CD4-positive, CD25-positive, alpha-beta regulatory T cell (primary cell): ENCODE data around the gene EXOC6B. TPM values are rescaled to one million over a fixed set of nuclear protein-coding genes. Genes with fewer than 3 reads are reported as not detected.
"Not testable (repeated sequence)": the region's sequence is repeated elsewhere in the genome, so short reads cannot be mapped to it uniquely, and the experiment has no call there.

ENCODE experiments used
- ATAC-seq, 2 donors: fragments of 150-1000 bp; cut with Tn5 transposase; one replicate each; pipeline ENCODE4 v1.10.0; 2021; ENCODE audit warnings: low read depth in 2 of 2, moderate number of reproducible peaks in 2 of 2, moderate library complexity in 1 of 2
- DNase-seq, 3 donors: peaks; one replicate each; pipeline versions ENCODE4 v3.0.0 to v3.0.0-alpha.2; 2012 to 2022; ENCODE audit warnings: mixed read lengths in 1 of 3
- H3K27ac ChIP-seq: one replicate; pipeline ENCODE4 v1.7.0; 2013; ENCODE audit warnings: mild to moderate bottlenecking, low read length; ENCODE audit not compliant: insufficient read depth, poor library complexity, severe bottlenecking
- H3K27me3 ChIP-seq: one replicate; pipeline ENCODE4 v1.7.0; 2013; ENCODE audit warnings: low read length; ENCODE audit not compliant: control insufficient read depth, insufficient read depth
- H3K36me3 ChIP-seq: one replicate; pipeline ENCODE4 v1.7.0; 2013; ENCODE audit warnings: mild to moderate bottlenecking, low read length, moderate library complexity; ENCODE audit not compliant: control insufficient read depth, insufficient read depth
- H3K4me1 ChIP-seq: 2 replicates; pipeline ENCODE4 v1.7.0; 2013; ENCODE audit warnings: mild to moderate bottlenecking, low read length; ENCODE audit not compliant: insufficient read depth, control insufficient read depth, poor library complexity, severe bottlenecking
- H3K4me3 ChIP-seq: one replicate; pipeline ENCODE4 v1.7.0; 2013; ENCODE audit warnings: low read depth, mild to moderate bottlenecking, low read length, moderate library complexity
- H3K9me3 ChIP-seq, 2 experiments: 1 replicate in 1 of 2; 2 replicates in 1 of 2; pipeline ENCODE4 v1.7.0; 2013; ENCODE audit warnings: low read length in 2 of 2, mild to moderate bottlenecking in 1 of 2, moderate library complexity in 1 of 2; ENCODE audit not compliant: control insufficient read depth in 2 of 2
- H3K27ac Mint-ChIP-seq, 3 donors: one replicate each; pipeline ENCODE4 v1.8.0; 2020 to 2022; ENCODE audit warnings: mild to moderate bottlenecking in 3 of 3, mixed read lengths in 3 of 3, moderate library complexity in 2 of 3
- H3K27me3 Mint-ChIP-seq: one replicate; pipeline ENCODE4 v1.8.0; 2022; ENCODE audit warnings: mild to moderate bottlenecking, mixed read lengths
- H3K36me3 Mint-ChIP-seq: one replicate; pipeline ENCODE4 v1.8.0; 2020; ENCODE audit warnings: mixed read lengths
- H3K4me1 Mint-ChIP-seq, 4 donors: one replicate each; pipeline ENCODE4 v1.8.0; 2020 to 2022; ENCODE audit warnings: mixed read lengths in 4 of 4, mild to moderate bottlenecking in 1 of 4
- H3K4me3 Mint-ChIP-seq, 4 donors: one replicate each; pipeline ENCODE4 v1.8.0; 2020 to 2022; ENCODE audit warnings: mild to moderate bottlenecking in 4 of 4, mixed read lengths in 4 of 4, moderate library complexity in 3 of 4
- H3K9me3 Mint-ChIP-seq, 7 donors: one replicate each; pipeline ENCODE4 v1.8.0; 2020 to 2022; ENCODE audit warnings: mixed read lengths in 7 of 7, mild to moderate bottlenecking in 3 of 7, moderate library complexity in 2 of 7
- polyA plus RNA-seq, 4 donors: library from polyadenylated mRNA; unstranded; fragments of 300-500 nt; fragmentation: Illumina TruSeq; gene quantifications; one replicate each; pipeline ENCODE4 v1.2.3, GENCODE V29; 2021
- total RNA-seq: library from RNA; stranded (reverse); gene quantifications from one replicate; pipeline ENCODE4 v1.2.3, GENCODE V29; 2022

EXOC6B gene
- total and polyA plus RNA-seq, 5 donors from 2014 or later: 1.5 to 20.8 (median 2.1) TPM

GRCh38 chr2:72607189-72607588, 218.6 kb downstream of the EXOC6B start:
- Mint-ChIP-seq H3K36me3 (peaks cover 4% of the 10 kb centered on the region), H3K4me3 (no peak overlapping the region), H3K4me1 (peaks cover 0 to 10% (median 4%) of the 10 kb centered on the region in 4 donors), H3K27ac (no peak overlapping the region), H3K27me3 (peaks cover 6% of the 10 kb centered on the region), H3K9me3 (peaks cover 0 to 3% (median 0%) of the 10 kb centered on the region in 7 donors)
- Histone ChIP-seq H3K4me3 (no peak overlapping the region), H3K27me3 (no peaks in the 10 kb centered on the region), H3K9me3 (no peaks in the 10 kb centered on the region), H3K36me3 (no peaks in the 10 kb centered on the region), H3K4me1 (no peaks in the 10 kb centered on the region), H3K27ac (no peak overlapping the region)
- no peak for ATAC-seq
- no peak for DNase-seq

GRCh38 chr2:72605836-72606442, 219.9 kb downstream of the EXOC6B start:
- Histone ChIP-seq H3K4me1 (no peaks in the 10 kb centered on the region), H3K27ac (no peak overlapping the region), H3K9me3 (no peaks in the 10 kb centered on the region), H3K27me3 (no peaks in the 10 kb centered on the region), H3K4me3 (no peak overlapping the region), H3K36me3 (no peaks in the 10 kb centered on the region)
- peaks cover 4% of the 10 kb centered on the region for H3K36me3 Mint-ChIP-seq
- H3K4me1 Mint-ChIP-seq: peaks cover 0 to 10% (median 4%) of the 10 kb centered on the region in 4 donors
- peak overlapping the region in 1 of 3 donors; percentile 27 for H3K27ac Mint-ChIP-seq
- peaks cover 6% of the 10 kb centered on the region for H3K27me3 Mint-ChIP-seq
- ATAC-seq (no peak), DNase-seq (peak in 1 of 3 donors; percentile 19)
- H3K9me3 Mint-ChIP-seq: peaks cover 0 to 3% (median 0%) of the 10 kb centered on the region in 7 donors
- no peak overlapping the region for H3K4me3 Mint-ChIP-seq

- H3K27me3 ChIP-seq: no peaks in the 10 kb centered on the region
- no peaks in the 10 kb centered on the region for H3K36me3 ChIP-seq
- no peak for ATAC-seq
- Mint-ChIP-seq H3K4me3 (no peak overlapping the region), H3K27ac (no peak overlapping the region), H3K36me3 (peaks cover 4% of the 10 kb centered on the region), H3K27me3 (peaks cover 6% of the 10 kb centered on the region), H3K4me1 (peaks cover 0 to 10% (median 4%) of the 10 kb centered on the region in 4 donors), H3K9me3 (peaks cover 0 to 3% (median 0%) of the 10 kb centered on the region in 7 donors)
- no peak for DNase-seq
- H3K27ac ChIP-seq: no peak overlapping the region
- H3K9me3 ChIP-seq: no peaks in the 10 kb centered on the region
- no peaks in the 10 kb centered on the region for H3K4me1 ChIP-seq
- no peak overlapping the region for H3K4me3 ChIP-seq
These were observed 221.4 kb downstream of the EXOC6B start for GRCh38 chr2:72604468-72604867.

GRCh38 chr2:72603481-72603880, 222.4 kb downstream of the EXOC6B start:
- DNase-seq: no peak
- Mint-ChIP-seq H3K27me3 (peaks cover 6% of the 10 kb centered on the region), H3K9me3 (peaks cover 0 to 2% (median 0%) of the 10 kb centered on the region in 7 donors), H3K4me1 (peaks cover 0 to 8% (median 4%) of the 10 kb centered on the region in 4 donors), H3K36me3 (peaks cover 4% of the 10 kb centered on the region), H3K4me3 (no peak overlapping the region), H3K27ac (no peak overlapping the region)
- no peak for ATAC-seq
- H3K27me3 ChIP-seq: no peaks in the 10 kb centered on the region
- no peaks in the 10 kb centered on the region for H3K9me3 ChIP-seq
- no peak overlapping the region for H3K4me3 ChIP-seq
- no peak overlapping the region for H3K27ac ChIP-seq
- no peaks in the 10 kb centered on the region for H3K36me3 ChIP-seq
- H3K4me1 ChIP-seq: no peaks in the 10 kb centered on the region

- H3K36me3 Mint-ChIP-seq: peaks cover 1% of the 10 kb centered on the region
- no peak overlapping the region for H3K4me3 Mint-ChIP-seq
- peaks cover 0 to 2% (median 0%) of the 10 kb centered on the region in 7 donors for H3K9me3 Mint-ChIP-seq
- Histone ChIP-seq H3K27me3 (no peaks in the 10 kb centered on the region), H3K27ac (no peak overlapping the region), H3K4me1 (no peaks in the 10 kb centered on the region), H3K36me3 (no peaks in the 10 kb centered on the region), H3K9me3 (no peaks in the 10 kb centered on the region), H3K4me3 (no peak overlapping the region)
- no peak overlapping the region for H3K27ac Mint-ChIP-seq
- peaks cover 0 to 8% (median 6%) of the 10 kb centered on the region in 4 donors for H3K4me1 Mint-ChIP-seq
- peaks cover 6% of the 10 kb centered on the region for H3K27me3 Mint-ChIP-seq
- no peak for ATAC-seq
- no peak for DNase-seq
These were observed 223.1 kb downstream of the EXOC6B start for GRCh38 chr2:72602711-72603110.

- Mint-ChIP-seq H3K36me3 (no peaks in the 10 kb centered on the region), H3K27ac (peak overlapping the region in 1 of 3 donors; percentile 39), H3K27me3 (peaks cover 6% of the 10 kb centered on the region), H3K4me3 (no peak overlapping the region), H3K4me1 (peaks cover 0 to 8% (median 6%) of the 10 kb centered on the region in 4 donors), H3K9me3 (peaks cover 0 to 2% (median 0%) of the 10 kb centered on the region in 7 donors)
- H3K36me3 ChIP-seq: no peaks in the 10 kb centered on the region
- no peaks in the 10 kb centered on the region for H3K9me3 ChIP-seq
- no peaks in the 10 kb centered on the region for H3K27me3 ChIP-seq
- DNase-seq (no peak), ATAC-seq (no peak)
- no peak overlapping the region for H3K4me3 ChIP-seq
- H3K27ac ChIP-seq: no peak overlapping the region
- no peaks in the 10 kb centered on the region for H3K4me1 ChIP-seq
These were observed 223.7 kb downstream of the EXOC6B start for GRCh38 chr2:72602095-72602494.

- not testable (repeated sequence) for DNase-seq, H3K27me3 Mint-ChIP-seq, H3K4me3 Mint-ChIP-seq, H3K9me3 ChIP-seq, H3K27ac ChIP-seq, H3K4me1 ChIP-seq, H3K36me3 Mint-ChIP-seq, H3K27ac Mint-ChIP-seq, ATAC-seq, H3K27me3 ChIP-seq, H3K4me1 Mint-ChIP-seq, H3K36me3 ChIP-seq, H3K4me3 ChIP-seq, H3K9me3 Mint-ChIP-seq
These were observed 242.0 kb downstream of the EXOC6B start for GRCh38 chr2:72583836-72584235.

GRCh38 chr2:72583376-72583775, 242.5 kb downstream of the EXOC6B start:
- H3K4me3 Mint-ChIP-seq: no peak overlapping the region
- H3K36me3 Mint-ChIP-seq: no peaks in the 10 kb centered on the region
- no peaks in the 10 kb centered on the region for H3K9me3 ChIP-seq
- peaks cover 2% of the 10 kb centered on the region for H3K27me3 Mint-ChIP-seq
- ATAC-seq (no peak), DNase-seq (no peak)
- no peaks in the 10 kb centered on the region for H3K27me3 ChIP-seq
- no peaks in the 10 kb centered on the region for H3K36me3 ChIP-seq
- no peak overlapping the region for H3K4me3 ChIP-seq
- H3K27ac Mint-ChIP-seq: no peak overlapping the region
- H3K4me1 ChIP-seq: no peaks in the 10 kb centered on the region
- H3K9me3 Mint-ChIP-seq: peaks cover 0 to 3% (median 0%) of the 10 kb centered on the region in 7 donors
- no peak overlapping the region for H3K27ac ChIP-seq
- H3K4me1 Mint-ChIP-seq: peaks cover 0 to 6% (median 3%) of the 10 kb centered on the region in 4 donors
